NCI-H345 (cell line): Measurements from ENCODE around the gene LALBA.
"Not testable (repeated sequence)": the region's sequence is repeated elsewhere in the genome, so short reads cannot be mapped to it uniquely, and the experiment has no call there.

Experiments used
- DNase-seq: peaks from one replicate; lab custom pipeline; 2025; lab: John Stamatoyannopoulos, UW

The LALBA gene

GRCh38 chr12:48527891-48528670 lies 41.8 kb downstream of the LALBA start:
- no peak for DNase-seq

DNA sequence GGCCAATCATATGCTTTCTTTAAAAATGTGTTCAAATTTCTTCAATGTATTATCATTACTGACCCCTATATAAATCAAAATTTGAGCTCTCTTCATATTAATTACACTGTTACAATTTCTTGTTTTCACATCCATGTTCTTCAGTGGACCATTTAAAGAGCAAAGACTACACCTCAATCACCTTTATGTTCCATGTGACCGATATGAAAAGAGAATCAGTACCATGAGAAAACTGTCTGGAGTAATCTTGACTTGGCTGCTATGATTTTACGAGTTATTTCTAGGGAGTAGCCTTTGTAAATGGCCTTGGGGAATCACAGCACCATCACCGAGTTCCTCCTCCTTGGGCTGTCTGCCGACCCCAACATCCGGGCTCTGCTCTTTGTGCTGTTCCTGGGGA lies 44.5 kb downstream of the LALBA start, which contains the start of gene OR8S1:
OR8S1 (plus strand) TSS at position 301 of the 400 bp plus-strand sequence; CDS start at position 301, 0 bp downstream.
- DNase-seq: no peak

- not testable (repeated sequence) for DNase-seq
Measured at GRCh38 chr12:48520381-48520780, 49.5 kb downstream of the LALBA start.
